Stimulated activated CD4-positive, alpha-beta T cell treated with anti-CD3 and anti-CD28 coated beads, Interleukin-12 subunit alpha, Interleukin-12 subunit beta, amount 100 ng/mL, for 4 hours (primary cell): Measurements from ENCODE around the gene CFAP77.

Experiments used
- DNase-seq: peaks from one replicate; pipeline ENCODE4 v3.0.0-alpha.2; 2020

The CFAP77 gene

DNA sequence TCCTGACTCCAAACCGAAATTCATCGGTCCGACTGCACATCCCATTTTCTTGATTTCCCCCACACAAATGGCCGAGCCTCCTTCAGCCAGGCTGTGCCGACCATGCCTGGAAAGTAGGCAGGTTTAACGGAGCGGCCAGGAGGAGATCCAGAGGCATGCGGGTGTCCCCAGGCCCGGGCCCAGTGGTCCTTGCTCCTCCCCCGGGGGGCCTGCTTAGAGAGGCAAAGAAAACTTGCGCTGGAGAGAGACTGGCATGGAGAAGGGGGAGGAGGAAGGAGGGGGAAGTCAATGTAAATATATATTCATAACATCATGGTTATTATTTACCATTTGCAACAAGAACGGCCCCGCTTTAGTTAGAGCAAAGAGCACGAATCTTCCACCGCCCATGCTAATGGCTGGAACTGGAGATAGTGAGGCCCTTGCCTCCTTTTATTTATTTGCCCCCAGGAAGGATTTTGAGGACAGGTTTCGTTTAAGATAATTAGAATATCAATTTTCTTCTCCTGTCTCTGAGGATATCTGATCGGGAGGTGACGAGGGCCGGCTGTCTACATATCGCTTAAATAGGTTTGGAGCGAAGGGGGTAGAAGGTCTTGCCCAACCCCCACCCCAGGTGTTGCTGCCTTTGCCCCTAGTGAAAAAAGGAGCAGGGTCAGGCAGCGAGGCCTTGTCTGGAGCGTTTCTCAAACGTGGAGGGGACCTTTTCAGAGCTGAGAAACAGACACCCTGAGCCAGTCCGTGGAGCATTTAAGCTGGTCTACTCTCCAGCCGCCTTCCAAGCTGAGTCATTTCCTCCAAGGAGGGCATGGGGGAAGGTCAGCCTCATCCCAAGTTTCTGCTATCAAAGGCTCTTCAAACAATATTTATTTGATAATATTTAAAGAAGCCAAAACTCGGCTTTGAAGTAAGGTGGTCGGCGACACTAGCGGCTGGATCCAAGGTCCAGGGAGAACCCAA, 174.9 kb downstream of the CFAP77 start:
- DNase-seq = no peak

GRCh38 chr9:132585954-132586829, 176.2 kb downstream of the CFAP77 start:
- no peak for DNase-seq

GRCh38 chr9:132586830-132587591, 177.0 kb downstream of the CFAP77 start:
- no peak for DNase-seq

GRCh38 chr9:132587592-132587955, 177.6 kb downstream of the CFAP77 start:
- DNase-seq = no peak

GRCh38 chr9:132588098-132588497, 178.1 kb downstream of the CFAP77 start:
- no peak for DNase-seq

- no peak for DNase-seq
These were observed 178.6 kb downstream of the CFAP77 start for GRCh38 chr9:132588501-132589147.

DNA sequence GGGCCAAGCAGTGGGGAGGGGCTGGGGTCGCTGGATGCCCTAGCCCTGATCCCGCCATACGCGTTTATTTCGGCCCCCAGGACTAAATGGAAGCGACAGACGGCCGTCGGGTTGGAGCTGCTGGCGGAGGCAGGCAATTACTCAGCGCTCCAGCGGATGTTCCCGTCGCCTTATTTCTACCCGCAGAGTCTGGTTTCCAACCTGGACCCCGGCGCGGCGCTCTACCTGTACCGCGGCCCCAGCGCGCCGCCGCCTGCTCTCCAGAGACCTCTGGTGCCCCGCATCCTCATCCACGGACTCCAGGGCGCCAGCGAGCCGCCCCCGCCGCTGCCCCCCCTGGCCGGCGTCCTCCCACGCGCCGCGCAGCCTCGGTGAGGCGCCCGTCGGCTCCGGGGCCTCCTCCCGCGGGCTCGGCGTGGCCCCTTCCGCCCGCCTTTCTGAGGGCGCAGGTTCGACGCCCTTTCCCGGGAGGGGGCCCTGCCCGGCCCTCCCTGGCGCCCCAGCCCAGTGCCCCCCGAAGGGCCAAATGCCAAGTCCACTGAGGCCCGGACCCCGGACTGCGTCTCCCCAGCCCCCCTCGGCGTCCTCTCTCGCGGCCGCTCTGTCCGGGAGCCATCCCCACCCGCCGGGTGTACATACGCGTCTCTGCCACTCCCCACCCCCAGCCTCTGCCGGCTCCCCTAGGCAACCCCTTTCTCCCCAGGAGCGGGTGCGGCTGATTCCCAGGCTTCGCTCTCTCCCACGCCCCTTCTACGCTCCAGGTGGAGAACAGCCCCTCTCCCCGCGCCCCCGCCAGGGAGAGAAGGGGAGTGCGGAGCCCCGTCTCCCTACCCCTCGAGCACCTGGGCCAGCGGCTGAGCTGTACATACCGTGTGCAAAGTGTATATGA, 179.4 kb downstream of the CFAP77 start:
- no peak for DNase-seq

DNA sequence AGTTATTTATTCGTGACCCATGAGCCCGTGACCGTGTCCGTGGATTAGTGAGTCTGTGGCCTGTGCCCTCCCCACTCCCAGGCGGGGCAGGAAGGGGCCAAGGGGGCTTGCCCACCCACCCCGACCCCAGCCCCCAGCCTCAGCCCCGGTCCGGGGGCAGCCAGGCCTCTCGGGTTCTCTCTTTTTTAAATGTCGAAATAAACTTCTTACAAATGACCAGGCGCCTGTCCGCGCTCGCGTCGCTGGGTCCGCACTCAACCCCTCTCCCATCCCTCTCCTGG, 180.0 kb downstream of the CFAP77 start:
- DNase-seq = no peak

DNA sequence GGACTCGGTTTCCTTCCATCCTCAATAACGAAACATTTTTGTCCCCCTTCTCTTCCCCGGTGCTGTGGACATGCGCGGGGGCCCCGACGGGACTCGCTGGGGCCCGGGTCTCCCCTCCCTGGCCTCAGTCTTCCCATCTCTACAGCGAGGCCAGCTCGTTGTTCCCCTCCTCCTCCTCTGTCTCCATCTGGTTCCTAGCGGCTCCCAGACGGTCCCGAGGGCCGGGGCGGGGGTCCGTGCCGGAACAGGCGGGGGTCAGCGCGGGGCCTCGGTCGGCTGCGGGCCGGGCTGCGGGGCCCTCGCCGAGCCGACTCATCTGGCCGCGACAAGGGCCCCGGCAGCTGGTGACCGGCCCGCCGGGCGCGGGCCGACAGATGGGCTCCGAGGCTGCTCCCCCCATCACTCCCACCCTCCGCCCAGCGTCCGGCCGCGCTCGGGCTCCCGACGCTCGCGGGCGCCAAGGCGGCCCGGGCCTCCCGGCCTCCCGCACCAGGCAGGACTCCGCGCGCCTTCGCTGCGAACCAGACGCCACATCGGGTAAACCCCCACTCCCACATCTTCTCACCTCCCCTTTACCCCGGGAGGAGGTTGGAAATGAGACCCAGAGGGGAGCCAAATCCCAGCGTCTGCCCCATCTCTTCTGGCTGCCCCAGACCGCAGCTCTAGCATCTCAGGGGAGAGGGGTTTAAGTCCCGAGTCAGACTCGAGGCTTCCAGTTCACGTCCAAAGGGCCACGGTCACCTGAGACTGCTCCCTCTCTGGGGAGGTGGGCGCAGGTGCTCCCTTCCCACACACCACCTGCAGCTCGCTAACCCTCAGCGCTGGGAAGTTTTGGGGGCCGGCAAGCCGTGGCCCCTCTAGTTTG, 180.5 kb downstream of the CFAP77 start:
- DNase-seq = no peak

DNA sequence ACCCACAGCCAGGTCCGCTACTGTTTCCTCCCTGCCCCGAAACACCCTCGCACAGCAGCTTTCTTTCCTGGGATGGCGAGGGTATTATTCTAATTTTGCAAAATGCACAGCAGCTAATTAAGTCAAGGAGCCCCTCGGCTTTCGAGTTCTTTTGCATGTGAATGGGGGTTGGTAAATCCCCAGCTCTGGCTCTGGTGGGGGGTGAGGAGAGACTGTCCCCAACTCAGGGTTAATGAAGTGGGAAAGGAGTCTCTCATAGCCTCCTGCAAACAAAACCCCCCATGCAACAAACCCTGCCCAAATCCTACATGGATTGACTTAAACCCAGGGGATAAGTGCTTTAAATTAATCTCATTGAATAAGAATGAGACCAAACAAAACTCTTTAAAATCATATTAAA, 181.2 kb downstream of the CFAP77 start:
- no peak for DNase-seq

DNA sequence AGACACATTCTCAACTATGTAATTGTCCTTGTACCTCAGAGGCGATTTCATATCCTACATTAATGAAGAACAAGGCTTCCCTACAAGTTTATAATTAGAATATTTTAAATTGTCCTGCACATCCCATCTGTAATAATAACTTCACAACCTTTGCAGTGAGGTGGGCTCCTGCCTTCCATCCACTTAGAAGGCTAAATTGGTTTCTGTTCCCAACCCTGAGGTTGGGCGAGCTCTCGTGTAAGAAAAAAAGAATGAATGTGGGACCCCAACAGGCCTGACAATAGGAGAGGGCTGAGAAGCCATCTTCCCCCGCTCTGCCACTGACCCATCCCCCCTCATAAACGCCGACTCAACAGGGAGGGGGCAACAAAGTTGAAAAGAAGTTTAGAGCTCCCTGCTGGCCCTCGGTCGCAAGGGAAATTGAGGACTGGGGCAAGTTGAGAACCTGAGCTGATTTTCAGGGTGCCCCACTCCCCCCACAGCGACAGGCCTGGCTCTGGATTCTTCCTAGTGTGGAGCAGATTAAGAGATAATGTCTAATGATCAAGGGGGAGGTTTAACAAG, 181.8 kb downstream of the CFAP77 start:
- DNase-seq = no peak

GRCh38 chr9:132592451-132592850, 182.4 kb downstream of the CFAP77 start:
- DNase-seq = no peak

DNA sequence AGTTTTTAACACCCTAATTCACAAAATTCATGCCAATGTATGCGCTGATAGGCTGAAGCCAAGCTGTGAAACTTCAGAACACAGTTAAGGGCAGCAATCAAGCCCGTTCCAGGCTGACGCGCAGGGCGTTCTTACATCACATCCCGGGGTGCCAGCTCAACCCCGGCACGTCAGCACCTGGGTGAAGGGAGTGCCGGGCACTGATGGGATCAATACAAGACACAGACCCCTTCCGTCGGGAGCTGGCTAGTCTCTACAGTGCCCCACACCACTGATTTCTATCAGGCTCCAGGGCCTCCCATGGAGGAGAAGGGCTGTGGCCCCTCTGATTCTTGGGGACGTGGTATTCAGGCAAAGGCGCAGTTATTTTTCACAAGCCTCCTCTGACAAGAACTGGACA, 184.4 kb downstream of the CFAP77 start:
- DNase-seq = no peak

GRCh38 chr9:132595319-132595718, 185.3 kb downstream of the CFAP77 start:
- no peak for DNase-seq

DNA sequence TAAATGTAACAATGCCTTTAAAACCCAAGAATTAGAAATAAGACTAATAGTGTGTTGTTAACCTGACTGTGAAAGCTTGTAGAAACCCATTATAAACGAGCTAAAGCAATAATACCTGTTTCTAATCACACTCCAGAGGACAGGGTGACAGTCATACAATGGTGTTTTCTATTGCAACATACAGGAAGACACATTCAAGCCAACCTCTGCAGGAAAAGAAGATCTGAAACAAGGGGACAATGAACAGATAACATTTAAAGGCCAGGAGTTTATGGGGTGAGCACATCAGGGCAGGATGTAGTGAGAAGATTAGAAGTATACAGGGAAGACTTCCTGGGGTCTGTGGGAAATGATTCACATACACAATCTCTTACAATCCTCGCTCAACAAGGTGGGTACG, 186.2 kb downstream of the CFAP77 start:
- DNase-seq = no peak

DNA sequence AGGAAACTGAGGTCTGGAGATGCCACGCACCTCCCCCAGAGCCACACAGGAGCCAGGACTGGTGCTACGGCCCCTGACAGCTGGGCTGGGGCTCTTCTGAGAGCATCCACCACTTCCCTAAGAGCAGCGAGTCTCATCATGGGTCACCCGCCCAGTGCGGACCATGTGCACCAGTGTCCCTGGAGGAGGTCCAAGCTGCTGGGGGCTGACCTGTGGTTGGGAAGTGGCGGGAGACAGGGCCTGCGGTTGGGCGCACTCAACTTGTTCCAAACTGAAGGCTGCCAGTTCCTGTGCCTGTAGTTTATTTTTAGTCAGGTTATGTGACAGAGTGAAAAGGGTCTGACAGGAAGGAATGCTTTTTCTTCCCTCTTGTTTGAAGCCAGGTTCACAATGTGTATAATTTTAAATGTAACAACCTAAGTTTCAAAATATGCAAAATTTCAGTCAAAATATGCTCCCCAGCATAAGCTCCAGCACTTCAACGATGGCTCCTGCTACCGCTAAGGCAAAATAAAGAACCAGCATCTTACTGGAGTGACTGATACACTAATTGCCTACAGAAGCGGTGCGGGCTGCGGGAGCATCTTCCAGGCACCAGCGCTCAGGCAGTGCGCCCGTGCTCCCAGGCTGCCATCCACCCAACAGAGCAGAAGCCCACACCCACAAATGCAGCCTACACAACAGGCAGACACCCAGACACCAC, 187.2 kb downstream of the CFAP77 start:
- DNase-seq = no peak

DNA sequence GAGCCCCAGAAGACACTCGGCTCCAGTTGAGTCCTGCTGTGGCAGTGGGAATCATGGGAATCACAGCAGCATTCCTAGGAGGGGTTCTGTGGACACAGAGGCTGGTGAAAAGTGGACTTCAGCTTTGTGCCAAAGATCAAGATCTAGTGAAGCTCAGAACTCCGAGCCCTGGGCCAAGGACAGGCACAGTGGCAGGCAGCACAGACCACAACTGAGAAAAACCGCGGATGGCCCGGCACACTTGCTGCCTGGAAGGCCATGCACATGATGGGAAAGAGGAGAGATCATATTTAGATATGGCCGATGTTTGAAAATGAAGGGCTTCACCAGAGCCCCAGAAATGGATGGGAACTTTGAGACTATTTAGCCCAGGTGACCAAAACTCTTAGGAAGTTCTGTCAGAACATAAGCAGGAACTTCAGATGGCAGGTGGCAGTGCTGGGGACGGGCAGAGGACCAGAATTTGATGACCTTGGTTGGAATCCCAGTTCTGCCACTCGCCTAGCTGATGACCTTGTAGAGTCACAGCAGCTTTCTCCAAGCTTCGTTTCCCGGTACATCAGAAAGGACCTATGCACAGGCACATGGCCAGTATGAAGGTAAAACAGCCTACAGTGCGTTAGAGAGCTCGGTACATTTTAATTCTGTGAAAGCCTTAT, 190.4 kb downstream of the CFAP77 start:
- no peak for DNase-seq

- DNase-seq = no peak
These were observed 192.2 kb downstream of the CFAP77 start for GRCh38 chr9:132602207-132602606.

- DNase-seq = no peak
These were observed 195.4 kb downstream of the CFAP77 start for GRCh38 chr9:132605387-132605786.
